Glutamatergic neuron (in vitro differentiated cells): ENCODE measurements around the gene SGTA. TPM values are rescaled to one million over a fixed set of nuclear protein-coding genes. Genes with fewer than 3 reads are reported as not detected.

ENCODE experiments used
- DNase-seq: peaks from one replicate; pipeline ENCODE4 v3.0.0; 2022
- H3K27ac Mint-ChIP-seq: one replicate; pipeline ENCODE4 v1.8.0; 2020; ENCODE audit warnings: mild to moderate bottlenecking, mixed read lengths, inconsistent platforms; ENCODE audit not compliant: unreplicated experiment
- H3K27me3 Mint-ChIP-seq: one replicate; pipeline ENCODE4 v1.8.0; 2020; ENCODE audit warnings: mild to moderate bottlenecking, moderate library complexity, mixed read lengths, inconsistent platforms; ENCODE audit not compliant: unreplicated experiment
- H3K36me3 Mint-ChIP-seq: one replicate; pipeline ENCODE4 v1.8.0; 2020; ENCODE audit warnings: mild to moderate bottlenecking, mixed read lengths, inconsistent platforms; ENCODE audit not compliant: unreplicated experiment
- H3K4me1 Mint-ChIP-seq: one replicate; pipeline ENCODE4 v1.8.0; 2020; ENCODE audit warnings: mild to moderate bottlenecking, low read depth, mixed read lengths, inconsistent platforms; ENCODE audit not compliant: unreplicated experiment
- H3K4me3 Mint-ChIP-seq: one replicate; pipeline ENCODE4 v1.8.0; 2020; ENCODE audit warnings: mild to moderate bottlenecking, mixed read lengths, inconsistent platforms; ENCODE audit not compliant: unreplicated experiment
- H3K9me3 Mint-ChIP-seq: one replicate; pipeline ENCODE4 v1.8.0; 2020; ENCODE audit warnings: mild to moderate bottlenecking, moderate library complexity, mixed read lengths, inconsistent platforms; ENCODE audit not compliant: unreplicated experiment
- CTCF ChIP-seq: fragments of 200-600 bp; sonication (generic); IDR thresholded peaks from one replicate; pipeline ENCODE4 v1.5.0; 2021; ENCODE audit not compliant: partially characterized antibody, unreplicated experiment
- total RNA-seq: library from RNA; stranded (reverse); fragmentation: NEBNext Ultra II Directional; extraction: Animal tissue kit (Norgen Biotek cat#: 25700); gene quantifications from one replicate; pipeline ENCODE4 v1.2.1, GENCODE V29; 2021; ENCODE audit not compliant: unreplicated experiment

The SGTA gene
- total RNA-seq, 1 donor from 2014 or later = 90.6 TPM

- no peaks in the 10 kb centered on the region for H3K4me1 Mint-ChIP-seq
- H3K36me3 Mint-ChIP-seq = no peaks in the 10 kb centered on the region
- peaks cover 15% of the 10 kb centered on the region for H3K27me3 Mint-ChIP-seq
- peak overlapping the region; percentile 73 for H3K4me3 Mint-ChIP-seq
- no peak for TF ChIP-seq CTCF
- no peak for DNase-seq
- no peaks in the 10 kb centered on the region for H3K9me3 Mint-ChIP-seq
- peak overlapping the region; percentile 75 for H3K27ac Mint-ChIP-seq
These were observed 42.8 kb downstream of the SGTA start for GRCh38 chr19:2740314-2740656.

GRCh38 chr19:2739602-2740313, 43.3 kb downstream of the SGTA start, which contains the start of gene SLC39A3:
Gene SLC39A3 (minus strand): TSS chr19:2740017. CDS start chr19:2737257, 2,760 bp downstream.
- DNase-seq = peak; percentile 99
- H3K27ac Mint-ChIP-seq = peak within 1 kb of the TSS; percentile 75
- no peak for TF ChIP-seq CTCF
- no peaks in the 10 kb centered on the region for H3K36me3 Mint-ChIP-seq
- no peaks in the 10 kb centered on the region for H3K4me1 Mint-ChIP-seq
- H3K27me3 Mint-ChIP-seq = peaks cover 15% of the 10 kb centered on the region
- no peaks in the 10 kb centered on the region for H3K9me3 Mint-ChIP-seq
- H3K4me3 Mint-ChIP-seq = peak within 1 kb of the TSS; percentile 82

- TF ChIP-seq CTCF = no peak
- H3K4me1 Mint-ChIP-seq = peaks cover 7% of the 10 kb centered on the region
- no peak overlapping the region for H3K27ac Mint-ChIP-seq
- H3K4me3 Mint-ChIP-seq = no peak overlapping the region
- no peaks in the 10 kb centered on the region for H3K36me3 Mint-ChIP-seq
- no peak for DNase-seq
- no peaks in the 10 kb centered on the region for H3K9me3 Mint-ChIP-seq
- peaks cover 9% of the 10 kb centered on the region for H3K27me3 Mint-ChIP-seq
These were observed 46.4 kb downstream of the SGTA start for GRCh38 chr19:2736550-2737190.

- H3K36me3 Mint-ChIP-seq = no peaks in the 10 kb centered on the region
- no peaks in the 10 kb centered on the region for H3K9me3 Mint-ChIP-seq
- no peak for TF ChIP-seq CTCF
- peaks cover 7% of the 10 kb centered on the region for H3K4me1 Mint-ChIP-seq
- H3K4me3 Mint-ChIP-seq = no peak overlapping the region
- no peak for DNase-seq
- H3K27ac Mint-ChIP-seq = no peak overlapping the region
- peaks cover 9% of the 10 kb centered on the region for H3K27me3 Mint-ChIP-seq
These were observed 47.7 kb downstream of the SGTA start for GRCh38 chr19:2735374-2735773.
